GM19324 (cell line): ENCODE data around the gene KCNAB1.

ENCODE experiments used
- ATAC-seq: cut with Tn5 transposase; IDR thresholded peaks from one replicate; pipeline ENCODE4 v1.9.1; 2021; ENCODE audit warnings: mild to moderate bottlenecking, moderate library complexity; ENCODE audit not compliant: unreplicated experiment, low FRiP score

KCNAB1 gene

DNA sequence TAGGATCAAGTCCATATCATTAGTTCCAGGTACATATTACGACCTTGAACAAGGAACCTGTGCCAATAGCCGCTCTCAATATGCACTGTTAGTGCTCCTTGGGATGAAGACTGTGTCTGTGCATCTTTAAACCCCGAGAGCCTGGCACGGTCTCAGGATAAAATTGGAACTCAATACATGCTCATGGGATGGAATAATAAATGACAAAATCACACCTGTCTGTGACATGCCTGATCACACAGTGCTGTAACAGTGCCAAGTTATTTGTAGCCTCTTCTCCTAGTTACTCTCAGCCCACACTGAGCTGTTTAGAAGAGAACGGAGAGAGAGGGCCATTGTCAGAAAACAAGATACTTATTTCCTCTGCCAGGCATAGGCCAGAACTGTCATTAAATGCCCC is 352.3 kb downstream of the KCNAB1 start:
- no peak for ATAC-seq

DNA sequence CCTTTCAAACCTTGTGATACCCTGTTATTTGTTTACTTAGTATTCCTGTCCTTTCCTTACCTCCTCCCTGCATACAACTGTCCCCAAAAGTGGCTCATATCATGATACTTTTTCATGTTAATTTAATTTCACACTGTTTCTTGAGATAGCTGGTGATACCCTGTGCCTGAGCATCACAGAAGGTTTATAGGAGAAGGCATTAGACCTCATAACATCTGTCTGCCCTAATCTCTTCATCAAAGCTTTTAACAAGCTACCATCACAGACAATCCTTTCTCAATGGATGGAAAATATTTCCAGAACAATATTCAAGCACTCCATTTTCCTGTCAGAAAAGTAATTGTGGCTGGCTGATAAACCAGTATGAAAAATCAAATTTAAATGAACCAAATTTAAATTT is 353.0 kb downstream of the KCNAB1 start:
- no peak for ATAC-seq

DNA sequence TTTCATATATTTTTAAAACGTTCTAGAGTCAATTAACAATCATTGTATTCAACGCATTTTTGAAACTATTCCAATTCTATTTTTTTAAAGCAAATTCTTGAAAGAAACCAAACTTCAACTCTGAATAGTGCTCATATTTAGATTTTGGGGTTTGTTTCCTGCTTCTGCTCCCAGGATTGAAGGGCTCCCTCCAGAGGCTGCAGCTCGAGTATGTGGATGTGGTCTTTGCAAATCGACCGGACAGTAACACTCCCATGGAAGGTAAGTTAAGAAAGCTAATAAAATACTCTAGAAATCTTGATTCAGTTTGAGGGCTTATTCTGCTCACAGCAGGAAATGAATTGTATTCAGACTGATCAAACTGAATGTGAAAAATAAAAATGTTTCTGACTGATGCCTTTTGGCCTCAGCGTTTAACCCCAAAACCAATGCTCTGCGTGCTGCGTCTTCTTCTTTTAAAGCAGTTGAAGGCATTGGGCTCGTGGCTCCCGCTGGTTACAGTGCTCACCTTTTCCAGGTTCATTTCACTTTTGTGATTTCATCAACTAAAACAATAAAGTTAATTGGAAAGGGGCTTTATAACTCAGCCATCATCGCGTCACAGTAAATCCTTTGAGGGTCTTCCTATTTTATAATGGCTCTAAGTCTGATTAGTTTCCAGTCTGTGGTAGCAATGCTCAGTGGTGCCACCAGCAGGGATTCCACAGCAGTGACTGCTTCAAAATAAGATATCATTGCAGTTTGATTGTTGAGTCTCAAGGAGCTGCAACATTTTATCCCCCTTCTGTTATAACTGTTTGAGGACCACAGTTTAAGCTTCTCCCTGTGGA is 354.4 kb downstream of the KCNAB1 start:
- ATAC-seq = no peak

DNA sequence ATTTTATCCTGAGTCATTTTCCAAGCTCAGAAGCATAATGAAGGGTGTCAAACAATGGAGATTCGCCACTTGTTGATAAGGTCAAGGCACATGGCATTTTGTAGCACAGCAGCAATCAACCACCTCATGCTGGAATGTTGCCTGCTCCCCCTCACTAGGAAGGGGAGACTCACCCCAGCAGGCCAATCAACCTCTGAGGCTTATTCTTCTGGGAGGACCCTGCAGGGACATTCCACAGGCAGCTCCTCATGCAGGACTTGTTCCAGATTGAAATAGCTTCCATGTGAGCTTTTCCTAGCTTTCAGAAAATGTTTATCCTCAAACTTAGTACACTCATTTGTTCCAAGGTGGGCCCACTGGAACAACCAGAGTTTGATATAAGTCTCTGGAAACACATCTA is 356.9 kb downstream of the KCNAB1 start:
- ATAC-seq = no peak

DNA sequence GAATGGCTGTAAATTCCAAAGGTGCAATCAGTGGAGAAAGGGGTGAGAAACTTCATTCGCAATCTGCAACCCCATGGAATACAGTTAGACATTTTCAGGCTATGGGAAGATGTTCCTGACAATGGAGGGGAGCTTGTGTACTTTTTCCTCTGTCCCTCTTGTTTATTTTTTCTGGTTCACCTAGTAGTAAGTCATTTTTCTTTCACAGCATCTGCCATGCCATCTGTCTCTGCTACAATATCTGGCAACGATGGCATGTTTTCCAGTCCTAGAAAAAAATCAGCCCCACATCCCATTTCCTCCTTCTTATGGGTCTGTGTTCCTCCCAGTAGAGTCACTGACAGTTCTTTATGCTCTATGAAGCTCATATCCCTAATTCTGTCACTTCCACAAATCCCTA is 358.5 kb downstream of the KCNAB1 start:
- ATAC-seq = no peak

DNA sequence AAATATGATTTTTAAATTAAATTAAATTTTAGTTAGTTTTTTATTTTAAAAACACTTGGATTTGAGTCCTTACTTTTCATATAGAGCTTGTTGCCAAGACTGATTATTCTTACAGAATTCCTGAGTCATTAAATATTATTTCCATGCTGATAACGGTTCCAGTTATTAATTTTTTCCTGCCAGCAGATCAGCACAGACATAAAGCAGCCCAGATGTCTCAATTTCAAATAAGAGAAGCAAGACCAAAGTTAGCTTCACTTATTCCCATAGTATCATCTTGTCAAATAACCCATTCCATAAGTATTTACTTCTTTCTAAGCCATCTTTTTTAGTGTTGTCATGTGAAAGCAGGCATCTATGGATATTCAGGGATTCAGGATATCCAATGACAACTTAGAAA is 359.2 kb downstream of the KCNAB1 start:
- ATAC-seq = no peak

DNA sequence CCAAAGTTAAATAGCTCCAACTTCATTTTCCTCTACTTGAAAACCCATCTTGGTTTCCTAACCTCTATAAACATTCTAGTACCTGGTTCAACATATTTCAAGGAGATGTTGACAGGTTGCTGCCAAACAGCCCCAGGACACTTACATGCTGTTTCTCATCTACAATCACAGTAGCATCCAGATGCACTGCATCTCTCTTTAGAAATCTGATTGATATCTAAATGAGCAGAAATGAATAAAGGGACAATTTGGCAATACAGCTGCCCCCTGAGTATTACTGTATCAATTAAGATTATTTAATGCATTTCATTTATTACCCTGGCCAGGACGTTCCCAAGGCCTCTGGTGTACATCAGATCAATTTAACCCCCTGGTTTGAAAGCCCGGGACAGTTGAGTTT is 360.6 kb downstream of the KCNAB1 start:
- ATAC-seq = no peak

DNA sequence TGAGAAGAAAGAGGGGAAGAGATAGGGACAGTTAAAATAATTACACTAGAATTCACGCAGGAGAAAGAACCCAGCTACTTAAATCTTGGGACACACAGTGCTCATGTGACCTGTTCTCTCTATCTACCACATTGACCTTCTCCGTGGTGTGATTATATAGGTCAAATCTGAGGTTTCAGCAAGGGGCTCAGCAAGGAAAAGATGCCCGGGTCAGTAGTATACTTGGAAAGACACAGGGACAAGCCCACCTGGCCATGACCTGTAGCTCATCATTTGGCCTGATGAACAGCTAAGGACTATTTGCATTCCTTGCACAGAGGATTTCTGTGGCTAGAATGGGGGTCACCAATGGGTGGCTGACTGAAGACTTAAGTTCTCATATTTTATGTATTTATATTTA is 362.6 kb downstream of the KCNAB1 start:
- ATAC-seq = no peak

DNA sequence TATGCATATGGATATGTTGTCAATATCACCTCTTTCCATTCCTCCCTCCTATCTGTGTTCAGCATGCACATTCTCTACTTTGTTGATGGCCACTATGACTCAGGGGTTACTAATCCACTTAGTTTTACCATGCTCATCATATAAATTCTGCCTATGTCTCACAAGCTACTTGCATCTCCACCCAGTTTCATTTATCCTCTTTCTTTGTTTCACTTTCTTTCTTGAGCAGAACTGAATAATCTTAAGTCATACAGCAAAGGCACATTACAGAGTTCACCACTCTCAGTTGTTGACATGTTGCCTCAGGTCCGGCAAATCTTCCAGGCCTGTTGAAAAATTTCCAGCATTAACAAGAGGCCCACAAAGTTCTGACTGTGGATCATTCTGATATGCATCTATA is 363.0 kb downstream of the KCNAB1 start:
- ATAC-seq = peak; percentile 80

DNA sequence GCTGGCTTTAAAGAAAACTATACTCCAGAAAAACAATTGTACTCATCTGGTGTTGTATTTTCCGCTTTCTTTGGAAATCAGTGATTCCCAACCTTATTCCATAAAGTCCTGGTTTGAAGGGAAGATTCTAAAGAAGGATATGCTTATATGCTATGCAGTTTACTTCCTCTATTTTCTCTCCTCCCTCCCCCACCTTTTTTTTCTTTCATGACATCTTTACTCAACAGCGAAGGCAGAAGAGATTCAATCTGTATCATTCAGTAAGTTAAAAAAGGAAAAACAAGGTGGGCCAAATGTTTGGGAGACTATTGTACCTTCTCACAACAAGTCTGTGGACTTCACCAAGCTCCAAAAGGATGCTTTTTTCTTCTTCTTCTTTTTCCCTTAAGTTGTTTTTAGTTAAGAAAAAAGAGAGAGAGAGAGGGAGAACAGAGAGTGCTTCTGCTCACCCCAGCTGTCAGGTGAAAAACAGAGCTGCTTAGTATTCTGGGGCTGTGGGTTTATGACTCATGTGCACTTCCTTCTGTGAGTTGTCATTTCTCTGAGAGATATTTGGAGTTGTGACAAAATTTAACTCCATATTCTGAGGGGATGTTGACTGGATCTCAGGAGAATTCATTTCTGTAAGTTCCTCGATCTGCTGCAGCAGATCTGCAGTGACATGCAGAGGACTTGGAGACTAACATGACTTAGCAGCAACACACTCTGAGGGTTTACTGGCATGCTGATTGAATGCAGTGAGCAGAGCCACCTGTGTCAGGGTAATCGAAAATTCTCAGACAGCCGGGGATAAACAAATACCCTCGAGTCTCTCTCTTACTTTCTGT is 363.8 kb downstream of the KCNAB1 start:
- ATAC-seq = peak; percentile 86

DNA sequence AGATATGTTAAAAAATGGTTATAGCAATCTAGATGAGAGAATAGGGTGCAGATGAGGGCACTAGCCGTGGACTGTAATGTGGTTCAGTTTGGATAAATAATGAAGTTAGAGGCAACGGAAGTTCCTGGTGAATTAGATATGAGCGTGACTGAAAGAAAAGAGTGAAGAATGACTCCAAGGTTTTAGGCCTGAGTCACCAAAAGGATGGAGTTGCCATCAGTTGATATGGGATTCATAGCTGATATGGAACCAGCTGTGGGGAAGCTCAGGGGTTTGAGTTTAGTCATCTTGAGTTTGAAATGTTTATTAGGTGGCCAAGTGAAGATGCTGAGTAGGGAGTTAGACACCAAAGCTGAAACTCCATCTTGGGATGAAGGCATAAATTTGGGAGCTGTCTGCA is 368.4 kb downstream of the KCNAB1 start:
- ATAC-seq = no peak

DNA sequence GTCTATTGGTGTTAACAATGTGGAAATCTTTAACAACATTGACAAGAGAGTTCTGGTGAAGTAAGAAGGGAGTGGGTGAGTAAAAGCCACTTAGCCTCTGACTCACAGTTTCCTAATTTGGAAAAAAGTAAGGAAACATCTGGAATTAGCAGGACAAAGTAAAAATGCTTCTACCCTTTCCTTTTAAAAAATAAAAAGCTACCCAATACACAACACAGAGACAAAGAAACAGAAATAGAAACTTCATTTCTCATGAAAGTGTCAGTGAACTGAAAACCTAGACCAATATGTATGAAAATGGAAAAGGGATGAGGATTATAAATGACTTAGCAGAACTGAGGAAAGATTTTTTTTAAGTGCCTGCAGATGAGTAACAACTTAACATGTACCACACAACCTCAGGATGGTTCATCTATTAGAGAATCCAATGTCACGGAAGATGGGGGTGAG is 369.1 kb downstream of the KCNAB1 start:
- peak; percentile 29 for ATAC-seq

DNA sequence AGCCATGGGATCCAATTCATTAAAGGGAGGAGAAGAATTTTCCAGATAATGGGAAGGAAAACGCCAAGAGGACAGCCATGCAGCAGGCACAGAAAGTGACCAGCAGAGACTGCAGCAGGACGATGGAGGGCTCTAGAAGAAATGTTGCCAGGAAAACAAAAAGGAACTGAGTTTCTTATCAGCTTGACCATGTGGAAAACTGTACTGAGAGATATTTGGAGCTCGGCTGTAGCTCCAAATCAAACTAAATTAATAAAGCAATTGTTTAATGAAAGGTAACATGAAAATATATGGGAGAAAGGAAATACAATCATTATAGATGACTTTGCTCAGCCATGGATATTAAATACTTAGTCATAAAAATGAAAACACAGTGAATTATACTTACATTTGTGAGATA is 370.8 kb downstream of the KCNAB1 start:
- no peak for ATAC-seq

DNA sequence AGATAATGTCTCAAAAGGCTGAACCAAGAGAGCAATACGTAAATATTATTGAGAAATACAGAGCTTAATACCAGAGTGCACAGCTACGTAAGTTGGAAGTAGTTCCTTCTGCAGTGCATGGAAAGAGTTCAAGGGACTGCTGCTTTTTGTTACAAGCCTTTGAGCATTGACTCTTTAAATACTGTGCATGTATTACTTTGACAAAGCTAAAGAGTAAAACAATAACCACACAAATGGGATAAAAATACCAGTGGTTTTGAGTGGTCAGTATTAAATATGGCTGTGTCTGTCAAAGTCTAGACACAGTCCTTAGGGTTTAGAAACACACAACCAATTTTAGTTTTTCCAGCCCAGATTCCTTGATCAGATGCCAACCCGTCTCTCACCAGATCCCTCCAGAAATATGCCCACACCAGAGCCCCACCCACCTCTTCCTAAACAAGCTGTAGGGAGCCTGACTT is 372.5 kb downstream of the KCNAB1 start:
- no peak for ATAC-seq

DNA sequence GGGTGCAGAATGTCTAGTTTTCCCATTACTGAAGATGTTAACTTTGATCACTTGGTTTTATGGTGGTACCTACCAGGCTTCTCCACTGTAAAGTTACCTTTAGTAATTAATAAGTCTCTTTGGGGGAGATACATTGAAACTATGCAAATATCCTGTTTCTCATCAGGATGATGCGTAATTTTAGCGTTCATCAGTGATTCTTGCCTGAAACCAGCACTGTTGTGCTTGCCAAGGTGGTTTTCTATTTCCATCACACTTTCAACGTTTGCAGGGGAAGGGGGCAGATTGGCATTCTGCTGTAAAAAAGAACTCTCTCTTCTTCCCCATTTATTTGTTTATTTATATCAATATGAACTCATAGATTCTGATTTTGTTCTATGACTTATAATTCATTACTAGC is 373.5 kb downstream of the KCNAB1 start:
- peak; percentile 46 for ATAC-seq

DNA sequence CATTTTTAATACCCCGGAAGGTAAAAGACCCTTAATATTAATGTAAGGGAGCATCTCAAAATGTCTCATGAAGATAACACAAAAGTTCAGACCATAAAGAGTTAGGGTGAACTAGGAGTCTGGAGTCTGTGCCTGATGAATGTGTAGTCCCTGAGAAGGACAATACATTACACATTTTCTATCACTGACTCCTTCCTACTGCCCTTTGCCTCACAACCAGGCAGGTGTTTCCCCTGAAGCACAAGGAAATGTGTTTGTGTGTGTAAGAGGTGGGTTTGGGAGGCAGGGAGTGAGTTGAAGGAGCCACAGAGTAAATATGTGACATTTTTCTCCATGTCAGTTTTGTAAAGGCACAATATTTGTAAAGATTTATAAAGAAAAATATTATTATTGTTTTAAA is 375.4 kb downstream of the KCNAB1 start:
- ATAC-seq = no peak

DNA sequence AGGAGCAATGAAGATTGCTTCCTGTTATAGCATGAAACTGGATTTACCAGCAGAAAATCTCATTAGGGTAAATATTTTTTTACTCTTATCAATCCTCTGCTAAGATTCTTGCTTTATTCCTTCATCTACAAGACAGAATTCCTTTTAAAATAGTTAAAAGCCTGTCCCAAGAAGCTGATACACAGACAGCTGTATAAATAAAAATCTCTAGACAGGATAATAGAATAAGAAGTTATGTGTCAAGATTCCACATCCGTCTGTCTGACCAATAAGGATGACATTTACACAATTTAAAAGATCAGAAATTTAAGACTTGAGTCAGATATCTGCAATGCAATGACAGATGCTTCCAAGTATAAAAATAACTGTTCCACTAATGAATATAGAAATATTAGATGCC is 376.9 kb downstream of the KCNAB1 start:
- no peak for ATAC-seq

DNA sequence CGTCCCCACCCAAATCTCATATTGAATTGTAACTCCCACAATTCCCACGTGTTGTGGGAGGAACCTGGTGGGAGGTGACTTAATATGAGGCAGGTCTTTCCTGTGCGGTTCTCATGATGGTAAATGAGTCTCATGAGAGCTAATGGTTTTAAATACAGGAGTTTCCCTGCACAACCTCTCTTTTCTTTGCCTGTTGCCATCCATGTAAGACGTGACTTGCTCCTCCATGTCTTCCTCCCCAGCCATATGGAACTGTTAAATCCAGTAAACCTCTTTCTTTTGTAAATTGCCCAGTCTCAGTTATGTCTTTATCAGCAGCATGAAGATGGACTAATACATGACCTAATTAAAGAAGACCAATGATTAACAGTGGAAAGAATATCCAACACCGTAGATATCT is 377.9 kb downstream of the KCNAB1 start:
- no peak for ATAC-seq

DNA sequence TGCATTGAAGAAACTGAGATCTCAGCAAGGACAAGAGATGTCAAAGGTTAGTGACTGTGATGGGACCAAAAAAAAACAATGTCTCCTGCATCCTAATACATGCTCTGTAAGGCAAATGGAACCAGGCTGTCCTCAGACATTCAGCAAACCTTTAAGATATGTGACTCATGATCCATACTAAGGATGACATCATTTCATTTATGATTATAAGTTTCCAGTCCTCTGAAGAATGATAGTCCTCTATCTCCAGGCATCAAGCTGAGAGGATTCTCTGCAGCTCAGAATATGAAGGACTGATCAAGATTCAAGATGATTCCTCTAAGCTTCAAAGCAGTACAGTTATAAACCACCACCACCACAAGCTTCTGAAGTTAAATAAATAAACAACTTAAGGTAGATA is 386.9 kb downstream of the KCNAB1 start:
- ATAC-seq = no peak

DNA sequence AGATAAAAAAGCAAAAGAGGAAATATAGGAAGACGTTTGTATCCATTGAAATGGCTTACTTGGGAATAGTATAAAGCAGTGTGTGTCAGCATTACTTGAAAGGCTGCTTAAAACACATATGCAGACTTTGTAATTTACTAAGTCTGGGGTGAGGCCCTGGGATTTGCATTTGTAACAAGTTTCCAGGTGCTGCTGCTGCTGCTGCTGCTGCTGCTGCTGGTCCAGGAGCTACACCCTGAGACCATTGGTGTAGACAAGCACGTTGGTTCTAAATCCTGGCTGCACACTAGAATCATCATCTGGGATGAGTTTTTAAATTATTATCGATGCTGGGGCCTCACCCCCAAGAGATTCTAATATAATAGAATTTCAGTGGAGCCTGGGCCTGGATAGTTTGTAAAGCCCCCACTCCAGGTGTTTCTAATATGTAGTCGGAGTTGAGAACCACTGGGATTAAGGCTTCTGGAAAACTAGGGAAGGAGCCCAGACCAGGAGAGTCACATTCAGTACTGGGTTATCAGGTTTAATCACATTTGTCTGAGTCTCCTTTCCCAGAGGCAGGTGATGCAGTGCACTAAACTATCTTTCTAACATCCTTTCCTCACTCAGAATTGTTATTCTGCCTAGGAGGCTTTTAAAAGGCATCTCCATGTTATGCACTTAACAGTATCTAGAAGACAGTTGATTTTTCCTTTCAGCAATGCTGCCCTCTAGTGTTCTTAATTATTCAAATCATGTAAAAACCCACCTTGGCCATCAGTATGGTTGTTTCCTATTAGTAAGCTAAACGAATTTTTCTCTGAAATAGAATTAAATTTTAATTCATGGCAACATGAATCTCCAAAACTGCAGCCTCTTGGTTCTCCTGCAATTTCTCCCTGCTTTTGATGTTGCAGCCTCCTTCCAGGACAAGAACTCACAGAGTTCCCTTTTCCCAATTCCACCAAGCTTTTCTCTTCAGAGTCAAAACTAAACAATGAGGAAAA is 389.1 kb downstream of the KCNAB1 start:
- ATAC-seq = peak; percentile 66
